ENCODE results near the gene PCCA.

GRCh38 chr13:100356426-100356825 lies 267.5 kb downstream of the PCCA start:
- no peak for TF ChIP-seq CTCF (IDR thresholded peaks at IDR 0.05)
- TF ChIP-seq EP300 (IDR thresholded peaks at IDR 0.05) = no peak
- TF ChIP-seq POLR2A (IDR thresholded peaks at IDR 0.05) = no peak
